SKM-1 treated with dmso at 0.1 percent for 144 hours (cell line): ENCODE results near the gene SLC41A1.

Source experiments
- DNase-seq: peaks from one replicate; lab custom pipeline; 2025; ENCODE audit not compliant: unreplicated experiment; lab: John Stamatoyannopoulos, UW

SLC41A1 gene

GRCh38 chr1:205791568-205792180 is 21.3 kb downstream of the SLC41A1 start:
- peak; percentile 80 for DNase-seq

GRCh38 chr1:205787287-205787916 is 25.6 kb downstream of the SLC41A1 start:
- DNase-seq, result no peak

- no peak for DNase-seq
Observed at GRCh38 chr1:205786601-205787000, 26.4 kb downstream of the SLC41A1 start.

- no peak for DNase-seq
Observed at GRCh38 chr1:205785446-205785845, 27.6 kb downstream of the SLC41A1 start.

GRCh38 chr1:205783904-205784303 is 29.1 kb downstream of the SLC41A1 start:
- DNase-seq, result no peak

GRCh38 chr1:205783433-205783795 is 29.6 kb downstream of the SLC41A1 start:
- DNase-seq, result no peak

GRCh38 chr1:205782627-205783432 is 30.2 kb downstream of the SLC41A1 start:
- no peak for DNase-seq

GRCh38 chr1:205780335-205780734 is 32.7 kb downstream of the SLC41A1 start:
- DNase-seq, result no peak

GRCh38 chr1:205777994-205778393 is 35.0 kb downstream of the SLC41A1 start:
- DNase-seq, result peak; percentile 88

GRCh38 chr1:205775717-205776056 is 37.3 kb downstream of the SLC41A1 start:
- peak; percentile 52 for DNase-seq

- DNase-seq, result peak; percentile 96
Observed at GRCh38 chr1:205775015-205775716, 37.8 kb downstream of the SLC41A1 start, which contains the start of gene RAB29. Gene RAB29, minus strand, starts transcription at chr1:205775482. Its CDS starts 526 bp downstream, at chr1:205774956.

GRCh38 chr1:205774198-205775014 is 38.6 kb downstream of the SLC41A1 start:
- peak; percentile 33 for DNase-seq

- DNase-seq, result no peak
Observed at GRCh38 chr1:205772607-205773032, 40.4 kb downstream of the SLC41A1 start.

GRCh38 chr1:205770618-205771017 is 42.4 kb downstream of the SLC41A1 start:
- DNase-seq, result no peak

- DNase-seq, result no peak
Observed at GRCh38 chr1:205769641-205770365, 43.2 kb downstream of the SLC41A1 start.

GRCh38 chr1:205767248-205767647 is 45.8 kb downstream of the SLC41A1 start:
- DNase-seq, result no peak

- DNase-seq, result no peak
Observed at GRCh38 chr1:205766570-205766969, 46.4 kb downstream of the SLC41A1 start.

- DNase-seq, result no peak
Observed at GRCh38 chr1:205766038-205766437, 47.0 kb downstream of the SLC41A1 start.

GRCh38 chr1:205764578-205764977 is 48.4 kb downstream of the SLC41A1 start:
- DNase-seq, result no peak

GRCh38 chr1:205763980-205764379 is 49.0 kb downstream of the SLC41A1 start:
- DNase-seq, result no peak
